Parathyroid adenoma (tissue), 2 donors: ENCODE results near the gene CIT.
"Not testable (repeated sequence)": the region's sequence is repeated elsewhere in the genome, so short reads cannot be mapped to it uniquely, and the experiment has no call there.

Experiments
- H2AFZ ChIP-seq: fragments of 300-600 bp; sonication (generic); one replicate; pipeline ENCODE4 v1.7.0; 2017; ENCODE audit warnings: antibody characterized with exemption, mild to moderate bottlenecking
- H3K27ac ChIP-seq: fragments of 300-600 bp; sonication (generic); one replicate; pipeline ENCODE4 v1.7.0; 2017
- H3K27me3 ChIP-seq: fragments of 300-600 bp; sonication (generic); one replicate; pipeline ENCODE4 v1.7.0; 2017; ENCODE audit warnings: low read length; ENCODE audit not compliant: control insufficient read depth, insufficient read depth
- H3K36me3 ChIP-seq: fragments of 300-600 bp; sonication (generic); one replicate; pipeline ENCODE4 v1.7.0; 2017; ENCODE audit warnings: low read length; ENCODE audit not compliant: control insufficient read depth, insufficient read depth
- H3K4me1 ChIP-seq: fragments of 300-600 bp; sonication (generic); one replicate; pipeline ENCODE4 v1.7.0; 2017; ENCODE audit warnings: control low read depth
- H3K4me2 ChIP-seq: fragments of 300-600 bp; sonication (generic); one replicate; pipeline ENCODE4 v1.7.0; 2017; ENCODE audit warnings: low read length
- H3K4me3 ChIP-seq: fragments of 300-600 bp; sonication (generic); one replicate; pipeline ENCODE4 v1.7.0; 2017; ENCODE audit warnings: low read depth, low read length
- H3K79me2 ChIP-seq: fragments of 300-600 bp; sonication (generic); one replicate; pipeline ENCODE4 v1.7.0; 2017; ENCODE audit warnings: control low read depth
- H3K9ac ChIP-seq: fragments of 300-600 bp; sonication (generic); one replicate; pipeline ENCODE4 v1.7.0; 2017; ENCODE audit warnings: mild to moderate bottlenecking
- H3K9me3 ChIP-seq: fragments of 300-600 bp; sonication (generic); one replicate; pipeline ENCODE4 v1.7.0; 2017; ENCODE audit warnings: low read length; ENCODE audit not compliant: control insufficient read depth
- TF ChIP-seq, protein P1 (sequence below): fragments of 300-600 bp; sonication (generic); IDR thresholded peaks from one replicate; pipeline ENCODE4 v1.7.0; 2017; ENCODE audit warnings: antibody characterized with exemption, mild to moderate bottlenecking
- donor health status: primary hyperparathyroidism.

Gene CIT

DNA sequence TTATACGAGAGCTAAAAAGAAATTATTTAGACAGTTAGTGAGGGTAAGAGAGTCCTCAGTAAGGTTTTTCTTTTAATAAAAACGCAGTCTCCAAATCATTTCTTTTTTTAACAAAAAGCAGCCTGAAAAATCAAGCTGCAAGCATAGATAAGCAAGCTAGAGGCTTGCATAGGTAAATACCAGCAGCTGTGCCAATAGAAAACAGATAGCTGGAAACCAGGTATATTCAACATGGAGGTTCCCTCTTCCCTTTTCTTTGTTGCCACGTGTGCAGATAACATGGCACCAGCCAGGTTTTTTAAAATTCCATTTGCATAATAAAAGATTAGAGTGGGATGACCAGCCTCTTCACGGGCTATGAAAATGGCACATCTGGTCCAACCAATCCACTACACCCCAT, 215.2 kb downstream of the CIT start:
- Histone ChIP-seq H3K4me1 (peaks cover 23% of the 10 kb centered on the region), H3K4me3 (no peak overlapping the region), H3K36me3 (no peaks in the 10 kb centered on the region), H3K4me2 (no peak overlapping the region), H3K9ac (no peak overlapping the region), H3K27ac (no peak overlapping the region), H3K27me3 (no peaks in the 10 kb centered on the region), H3K79me2 (no peaks in the 10 kb centered on the region), H3K9me3 (no peaks in the 10 kb centered on the region), H2AFZ (no peak overlapping the region)
- TF ChIP-seq, protein P1, sequence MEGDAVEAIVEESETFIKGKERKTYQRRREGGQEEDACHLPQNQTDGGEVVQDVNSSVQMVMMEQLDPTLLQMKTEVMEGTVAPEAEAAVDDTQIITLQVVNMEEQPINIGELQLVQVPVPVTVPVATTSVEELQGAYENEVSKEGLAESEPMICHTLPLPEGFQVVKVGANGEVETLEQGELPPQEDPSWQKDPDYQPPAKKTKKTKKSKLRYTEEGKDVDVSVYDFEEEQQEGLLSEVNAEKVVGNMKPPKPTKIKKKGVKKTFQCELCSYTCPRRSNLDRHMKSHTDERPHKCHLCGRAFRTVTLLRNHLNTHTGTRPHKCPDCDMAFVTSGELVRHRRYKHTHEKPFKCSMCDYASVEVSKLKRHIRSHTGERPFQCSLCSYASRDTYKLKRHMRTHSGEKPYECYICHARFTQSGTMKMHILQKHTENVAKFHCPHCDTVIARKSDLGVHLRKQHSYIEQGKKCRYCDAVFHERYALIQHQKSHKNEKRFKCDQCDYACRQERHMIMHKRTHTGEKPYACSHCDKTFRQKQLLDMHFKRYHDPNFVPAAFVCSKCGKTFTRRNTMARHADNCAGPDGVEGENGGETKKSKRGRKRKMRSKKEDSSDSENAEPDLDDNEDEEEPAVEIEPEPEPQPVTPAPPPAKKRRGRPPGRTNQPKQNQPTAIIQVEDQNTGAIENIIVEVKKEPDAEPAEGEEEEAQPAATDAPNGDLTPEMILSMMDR = no peak

DNA sequence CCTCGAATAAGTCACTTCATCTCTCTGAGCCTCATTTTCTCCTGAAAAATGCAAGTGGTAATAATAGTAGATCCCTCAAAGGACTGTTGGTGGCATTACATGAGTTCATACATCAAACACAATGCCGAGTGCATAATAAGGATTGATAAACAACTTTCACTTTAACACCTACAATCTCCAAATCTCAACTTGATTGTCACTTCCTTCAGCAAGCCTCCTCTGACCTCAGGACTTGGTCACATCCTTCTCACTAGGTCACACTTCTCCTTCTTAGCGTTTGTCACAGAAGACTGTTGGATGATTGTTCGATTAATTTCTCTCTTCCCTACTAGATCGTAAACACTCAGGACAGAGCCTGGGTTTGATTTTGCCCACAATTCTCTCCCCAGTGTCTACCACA, 217.0 kb downstream of the CIT start:
- H3K27ac ChIP-seq = no peak overlapping the region
- no peaks in the 10 kb centered on the region for H3K79me2 ChIP-seq
- TF ChIP-seq, protein P1 = no peak
- H2AFZ ChIP-seq = no peak overlapping the region
- H3K4me2 ChIP-seq = no peak overlapping the region
- H3K36me3 ChIP-seq = no peaks in the 10 kb centered on the region
- H3K4me3 ChIP-seq = no peak overlapping the region
- H3K9ac ChIP-seq = no peak overlapping the region
- H3K9me3 ChIP-seq = no peaks in the 10 kb centered on the region
- H3K27me3 ChIP-seq = no peaks in the 10 kb centered on the region
- peaks cover 6% of the 10 kb centered on the region for H3K4me1 ChIP-seq

DNA sequence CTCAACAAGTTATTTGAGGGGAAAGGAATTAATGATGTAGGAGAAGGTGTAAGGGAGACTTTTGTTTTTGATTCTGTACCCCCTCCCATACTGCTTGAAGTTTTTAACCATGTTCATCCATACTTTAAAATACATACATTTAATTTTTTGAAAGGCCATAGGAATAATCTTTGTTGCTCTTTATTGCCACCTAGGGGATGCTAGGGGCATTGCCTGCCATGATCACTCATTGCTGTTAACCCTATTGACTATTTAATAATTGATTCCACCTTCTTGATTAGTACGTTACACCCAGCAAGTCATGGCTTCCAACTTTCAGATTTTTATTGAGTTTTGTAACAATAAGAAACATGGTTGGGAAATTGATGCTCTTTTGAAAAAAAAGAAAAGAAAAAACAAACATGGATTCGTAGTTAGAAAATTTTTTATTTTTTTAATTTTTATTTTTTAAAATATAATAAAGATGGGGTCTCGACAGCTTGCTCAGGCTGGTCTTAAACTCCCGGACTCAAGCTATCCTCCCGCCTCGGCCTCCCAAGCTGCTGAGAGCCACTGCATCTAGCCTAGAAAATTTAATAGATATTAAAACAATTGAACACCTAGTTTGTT, 217.7 kb downstream of the CIT start:
- Histone ChIP-seq H2AFZ (no peak overlapping the region), H3K9ac (no peak overlapping the region), H3K4me1 (peaks cover under 1% of the 10 kb centered on the region), H3K4me2 (no peak overlapping the region), H3K27ac (no peak overlapping the region), H3K79me2 (no peaks in the 10 kb centered on the region), H3K36me3 (no peaks in the 10 kb centered on the region), H3K9me3 (no peaks in the 10 kb centered on the region), H3K4me3 (no peak overlapping the region), H3K27me3 (no peaks in the 10 kb centered on the region)
- TF ChIP-seq, protein P1 = peak; percentile 94

DNA sequence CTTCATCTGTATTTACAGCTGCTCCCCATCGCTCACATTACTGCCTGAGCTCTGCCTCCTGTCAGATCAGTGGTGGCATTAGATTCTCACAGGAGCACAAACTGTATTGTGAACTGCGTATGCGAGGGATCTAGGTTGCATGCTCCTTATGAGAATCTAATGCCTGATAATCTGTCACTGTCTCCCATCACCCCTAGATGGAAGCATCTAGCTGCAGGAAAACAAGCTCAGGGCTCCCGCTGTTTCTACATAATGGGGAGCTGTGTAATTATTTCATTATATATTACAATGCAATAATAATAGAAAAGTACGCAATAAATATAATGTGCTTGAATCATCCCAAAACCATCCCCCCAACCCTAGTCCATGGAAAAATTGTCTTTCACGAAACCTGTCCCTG, 219.0 kb downstream of the CIT start:
- H3K79me2 ChIP-seq, H3K4me1 ChIP-seq, H3K36me3 ChIP-seq, H3K4me2 ChIP-seq, H3K9me3 ChIP-seq, H3K27me3 ChIP-seq, H3K4me3 ChIP-seq, H2AFZ ChIP-seq, H3K27ac ChIP-seq, H3K9ac ChIP-seq: not testable (repeated sequence)

DNA sequence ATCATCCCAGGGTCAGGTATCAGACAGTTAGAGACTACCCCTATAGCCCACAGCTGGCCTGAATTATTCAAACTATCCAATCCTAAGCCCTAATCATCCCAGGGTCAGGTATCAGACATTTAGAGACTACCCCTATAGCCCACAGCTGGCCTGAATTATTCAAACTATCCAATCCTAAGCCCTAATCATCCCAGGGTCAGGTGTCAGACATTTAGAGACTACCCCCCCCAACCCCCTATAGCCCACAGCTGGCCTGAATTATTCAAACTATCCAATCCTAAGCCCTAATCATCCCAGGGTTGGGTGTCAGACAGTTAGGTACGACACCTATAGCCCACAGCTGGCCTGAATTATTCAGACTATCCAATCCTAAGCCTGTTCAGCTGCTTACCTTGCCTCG, 220.1 kb downstream of the CIT start:
- not testable (repeated sequence) for H3K4me1 ChIP-seq, H3K27me3 ChIP-seq, H3K27ac ChIP-seq, H3K9me3 ChIP-seq, H3K4me3 ChIP-seq, H3K4me2 ChIP-seq, H2AFZ ChIP-seq, H3K79me2 ChIP-seq, H3K9ac ChIP-seq, H3K36me3 ChIP-seq

DNA sequence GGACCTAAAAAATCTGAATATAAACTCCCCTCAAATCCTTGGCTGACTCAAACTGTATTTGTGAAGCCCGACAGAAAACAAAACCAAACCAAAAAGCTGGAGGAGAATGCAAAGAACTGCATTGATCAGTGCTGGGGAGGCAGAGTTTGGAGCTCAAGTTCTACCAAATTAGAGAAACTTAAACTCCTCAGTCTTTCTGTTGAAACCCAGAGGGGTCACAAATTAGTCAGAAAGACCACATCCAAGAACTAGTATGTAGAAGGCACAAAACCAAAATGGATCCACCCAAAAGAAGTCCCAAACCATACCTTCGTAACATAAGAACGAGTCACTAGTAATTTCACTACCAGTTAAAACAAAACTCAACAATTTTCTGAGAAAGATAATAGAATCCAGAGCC, 224.5 kb downstream of the CIT start:
- H3K9me3 ChIP-seq = no peaks in the 10 kb centered on the region
- H3K4me3 ChIP-seq = no peak overlapping the region
- no peak overlapping the region for H2AFZ ChIP-seq
- TF ChIP-seq, protein P1 = no peak
- H3K4me2 ChIP-seq = no peak overlapping the region
- H3K9ac ChIP-seq = no peak overlapping the region
- H3K27ac ChIP-seq = no peak overlapping the region
- no peaks in the 10 kb centered on the region for H3K36me3 ChIP-seq
- H3K27me3 ChIP-seq = no peaks in the 10 kb centered on the region
- H3K4me1 ChIP-seq = peaks cover 10% of the 10 kb centered on the region
- H3K79me2 ChIP-seq = no peaks in the 10 kb centered on the region
